HG03565 (cell line): ENCODE data around the gene GOLGA3.

ENCODE experiments used
- ATAC-seq: cut with Tn5 transposase; IDR thresholded peaks from one replicate; pipeline ENCODE4 v1.9.1; 2021; ENCODE audit warnings: mild to moderate bottlenecking, moderate library complexity; ENCODE audit not compliant: unreplicated experiment

Gene GOLGA3

DNA sequence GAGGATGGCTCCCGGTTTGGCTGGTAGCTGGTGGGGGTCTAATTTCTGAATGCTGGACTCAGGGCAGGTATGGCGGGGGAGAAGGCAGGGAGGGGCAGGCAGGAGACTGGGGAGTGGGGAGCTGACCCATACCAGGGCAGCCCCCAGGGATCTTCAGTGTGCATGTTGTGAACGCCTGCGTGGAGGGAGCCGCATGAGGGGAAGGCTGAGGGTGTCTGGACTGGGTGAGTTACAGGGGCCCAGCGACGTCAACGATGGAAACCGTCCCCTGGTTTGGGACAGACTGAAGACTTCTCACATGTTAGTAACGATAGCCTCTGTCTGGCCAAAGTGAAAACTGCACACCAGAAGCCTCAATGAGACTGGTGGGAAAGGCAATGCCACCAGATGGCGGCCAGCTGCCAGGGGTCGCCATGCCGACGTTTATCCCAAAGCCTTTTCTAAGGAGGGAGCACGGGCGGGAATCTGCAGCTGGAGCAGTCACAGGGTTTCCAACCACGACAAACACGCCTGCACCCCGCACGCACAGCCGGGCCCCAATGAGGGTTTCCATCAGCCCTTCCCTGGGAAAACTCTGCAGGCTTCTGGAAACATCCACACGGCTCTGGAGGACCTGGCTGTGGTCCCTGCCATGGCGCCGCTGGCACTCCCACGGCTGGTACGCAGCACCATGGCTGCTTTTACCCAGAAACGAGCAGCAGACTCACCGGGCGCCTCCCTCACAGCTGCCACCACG, 104.0 kb downstream of the GOLGA3 start:
- no peak for ATAC-seq

GRCh38 chr12:132723764-132724140, 104.9 kb downstream of the GOLGA3 start:
- ATAC-seq = no peak

DNA sequence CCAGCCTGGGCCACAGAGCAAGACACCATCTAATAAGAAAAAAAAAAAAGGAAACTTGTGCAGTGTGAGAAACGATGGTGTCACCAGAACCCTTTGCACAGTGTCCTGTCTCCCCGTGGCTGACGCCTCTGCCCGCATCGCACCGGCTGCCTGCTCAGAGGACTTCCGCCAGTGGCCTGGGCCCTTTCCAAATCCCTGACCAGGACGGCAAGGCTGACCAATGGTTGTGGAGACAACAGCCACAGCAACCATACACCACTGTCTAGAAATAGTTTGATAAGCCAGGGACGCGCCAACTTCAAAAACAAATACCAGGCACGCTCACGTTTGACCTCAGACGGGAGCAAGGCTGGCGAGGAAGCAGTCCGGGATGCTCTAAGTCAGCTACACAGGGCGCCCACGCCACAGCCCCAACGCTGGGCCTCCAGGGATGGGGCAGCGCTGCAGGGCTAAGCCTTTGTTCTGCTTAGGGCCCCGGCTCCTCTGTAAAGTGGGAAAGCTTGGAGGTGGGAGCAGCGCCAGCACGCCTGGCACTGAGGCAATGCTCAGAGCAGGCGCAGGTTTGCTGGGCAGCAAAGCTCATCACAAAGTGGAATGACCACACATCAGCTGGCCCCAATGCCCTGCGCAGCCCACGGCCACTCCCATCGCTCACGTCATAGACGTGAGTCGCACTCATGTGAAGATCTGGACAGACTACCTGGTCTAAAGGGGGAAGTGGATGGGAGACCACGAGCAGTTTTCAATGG, 105.5 kb downstream of the GOLGA3 start:
- ATAC-seq = no peak

- ATAC-seq = no peak
Observed at GRCh38 chr12:132720606-132721345, 107.9 kb downstream of the GOLGA3 start.

DNA sequence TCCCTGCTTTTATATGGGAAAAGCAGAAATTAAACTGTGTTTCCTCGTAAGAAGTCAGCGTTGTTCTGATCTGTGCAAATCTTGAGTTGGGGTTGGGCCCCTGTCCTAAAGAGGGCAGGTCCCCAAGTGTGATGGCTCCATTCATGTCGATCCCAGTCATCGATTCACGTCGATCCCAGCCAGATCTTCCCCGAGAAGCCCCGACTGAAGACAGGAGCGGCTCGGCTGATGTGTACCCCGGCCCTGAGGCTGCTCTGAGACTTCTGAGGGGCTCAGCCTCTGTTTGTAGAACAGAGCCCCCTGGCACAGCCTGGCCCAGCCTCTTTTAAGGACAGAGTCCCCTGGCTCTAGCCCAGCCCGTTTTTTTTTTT, 108.7 kb downstream of the GOLGA3 start:
- ATAC-seq = no peak

DNA sequence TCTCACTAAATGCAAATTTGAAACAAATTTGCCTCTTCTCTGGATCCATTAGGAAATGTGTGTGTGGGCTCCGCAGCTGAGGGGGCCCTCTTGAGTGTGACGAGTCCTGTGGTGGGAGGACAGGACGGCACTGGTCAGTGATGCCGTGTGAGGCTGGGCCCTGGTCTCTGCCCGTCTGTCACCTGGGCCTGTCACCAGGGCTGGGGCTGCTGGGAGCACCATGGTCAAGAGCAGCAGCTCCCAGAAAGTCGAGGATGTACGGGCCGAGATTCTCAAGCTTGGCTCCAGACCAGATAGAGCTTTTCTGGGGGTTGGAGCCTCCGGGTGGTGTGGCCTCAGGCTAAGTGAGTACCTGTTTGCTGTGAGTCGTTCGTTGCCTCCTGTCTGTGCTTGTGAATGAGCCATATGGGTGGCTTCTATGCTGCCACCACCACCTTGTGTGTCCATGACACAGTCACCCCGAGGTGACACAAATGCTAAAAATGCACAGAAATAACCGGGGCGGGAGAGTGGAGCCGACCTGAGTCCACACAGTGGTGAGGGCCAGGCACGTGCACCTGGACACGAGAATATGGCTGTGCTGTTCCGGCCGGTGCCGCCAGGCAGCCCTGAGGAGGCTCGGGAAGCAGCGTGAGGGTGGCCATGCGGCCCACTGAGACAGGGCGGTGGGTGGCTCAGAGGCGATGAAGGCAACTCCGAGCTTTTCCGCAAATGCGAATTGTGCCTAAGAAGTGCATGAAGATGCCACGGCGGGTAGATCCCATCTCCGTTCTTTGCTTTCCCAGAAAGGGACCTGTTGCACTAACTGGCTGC, 109.3 kb downstream of the GOLGA3 start:
- no peak for ATAC-seq
